HCT116 (cell line): ENCODE data around the gene GSG1L. TPM values are rescaled to one million over a fixed set of nuclear protein-coding genes. Genes with fewer than 3 reads are reported as not detected.

Experiments
- ATAC-seq: fragments of 200-7000 bp; cut with Tn5 transposase; 2 replicates; pipeline ENCODE4 v1.9.1; 2020; ENCODE audit warnings: mild to moderate bottlenecking, moderate library complexity
- BruUV-seq: library from RNA; stranded (reverse); fragments of 400-500 nt; replicated peaks from 2 replicates; lab custom pipeline; 2021; lab: Mats Ljungman, UMichigan
- CTCF ChIA-PET: fragments of 300-600 bp; sonication (Branson Sonifier 250); formaldehyde crosslinking; loops from one replicate; lab custom pipeline; 2021; ENCODE audit warnings: antibody characterized with exemption; lab: Charles Lee
- POLR2A ChIA-PET: fragments of 300-600, 350-600 bp; sonication (Branson Sonifier 250); formaldehyde crosslinking; loops from one replicate; lab custom pipeline; 2021; ENCODE audit warnings: antibody characterized with exemption; lab: Charles Lee
- RAD21 ChIA-PET, 2 experiments: fragments of 300-600 bp; sonication (Branson Sonifier 250); formaldehyde crosslinking; loops; one replicate each; lab custom pipeline; 2023; ENCODE audit warnings: low total read pairs in 2 of 2; ENCODE audit not compliant: uncharacterized antibody in 2 of 2, unreplicated experiment in 2 of 2, low non-redundant PET in 1 of 2; lab: Charles Lee
- DNase-seq: peaks from one replicate; pipeline ENCODE4 v3.0.0-alpha.2; 2010; ENCODE audit warnings: low read depth, low spot score
- H2AFZ ChIP-seq: fragments of 200-600 bp; shearing (Covaris generic), sonication (generic); 2 replicates; pipeline ENCODE4 v1.6.1; 2017; ENCODE audit warnings: low read depth, mixed run types, mixed read lengths, antibody characterized with exemption, low read length; ENCODE audit not compliant: poor library complexity, severe bottlenecking
- H3K27ac ChIP-seq: 2 replicates; pipeline ENCODE4 v1.5.1; 2012; ENCODE audit warnings: low read depth, low read length
- H3K27me3 ChIP-seq: fragments of 200-600 bp; sonication (generic); 2 replicates; pipeline ENCODE4 v1.6.1; 2016; ENCODE audit warnings: mixed run types, low read length, mixed read lengths; ENCODE audit not compliant: insufficient read depth
- H3K36me3 ChIP-seq, 2 experiments: fragments of 200-500 bp in 1 of 2; fragments of 200-600 bp in 1 of 2; sonication (Bioruptor generic) in 1 of 2; sonication (generic) in 1 of 2; 2 replicates each; pipeline versions ENCODE4 v1.5.1 to v1.6.1; 2014 to 2016; ENCODE audit warnings: low read length in 2 of 2, inconsistent platforms in 1 of 2, mixed read lengths in 1 of 2, mixed run types in 1 of 2; ENCODE audit not compliant: insufficient read depth in 2 of 2, control insufficient read depth in 1 of 2
- H3K4me1 ChIP-seq, 2 experiments: fragments of 200-600 bp in 1 of 2; sonication (generic) in 1 of 2; 2 replicates each; pipeline versions ENCODE4 v1.5.1 to v1.6.1; 2012 to 2017; ENCODE audit warnings: low read length in 2 of 2, inconsistent platforms in 1 of 2, mild to moderate bottlenecking in 1 of 2, mixed read lengths in 1 of 2, mixed run types in 1 of 2, moderate library complexity in 1 of 2; ENCODE audit not compliant: insufficient read depth in 2 of 2, control insufficient read depth in 1 of 2
- H3K4me2 ChIP-seq: fragments of 200-600 bp; sonication (generic); 2 replicates; pipeline ENCODE4 v1.6.1; 2017; ENCODE audit warnings: mixed run types, low read length, mixed read lengths
- H3K4me3 ChIP-seq, 2 experiments: fragments of 200-600 bp in 1 of 2; sonication (generic) in 1 of 2; replicated peaks in 1 of 2; 2 replicates each; pipeline ENCODE4 v1.5.1; 2011 to 2016; ENCODE audit warnings: low read length in 2 of 2, control low read depth in 1 of 2, low read depth in 1 of 2, mild to moderate bottlenecking in 1 of 2, mixed read lengths in 1 of 2, mixed run types in 1 of 2
- H3K79me2 ChIP-seq: fragments of 200-600 bp; sonication (generic); 2 replicates; pipeline ENCODE4 v1.6.1; 2017; ENCODE audit warnings: mild to moderate bottlenecking, mixed run types, low read length, moderate library complexity, mixed read lengths; ENCODE audit not compliant: insufficient read depth
- H3K9ac ChIP-seq: fragments of 200-600 bp; sonication (generic); 2 replicates; pipeline ENCODE4 v1.6.1; 2016; ENCODE audit warnings: low read length, mixed read lengths
- H3K9me2 ChIP-seq: fragments of 200-600 bp; sonication (generic), shearing (Covaris generic); 2 replicates; pipeline ENCODE4 v1.6.1; 2017; ENCODE audit warnings: mixed run types, mild to moderate bottlenecking, moderate library complexity; ENCODE audit not compliant: insufficient read depth
- H3K9me3 ChIP-seq, 2 experiments: fragments of 200-500 bp in 1 of 2; fragments of 200-600 bp in 1 of 2; sonication (Bioruptor generic) in 1 of 2; sonication (generic) in 1 of 2; 2 replicates each; pipeline ENCODE4 v1.6.1; 2014 to 2017; ENCODE audit warnings: low read length in 2 of 2, mixed read lengths in 2 of 2, inconsistent platforms in 1 of 2, low read depth in 1 of 2, mild to moderate bottlenecking in 1 of 2, mixed run types in 1 of 2, moderate library complexity in 1 of 2; ENCODE audit not compliant: control insufficient read depth in 1 of 2, insufficient read depth in 1 of 2
- H4K20me1 ChIP-seq: fragments of 200-600 bp; sonication (generic), shearing (Covaris generic); 2 replicates; pipeline ENCODE4 v1.6.1; 2017; ENCODE audit warnings: mixed run types, mild to moderate bottlenecking, moderate library complexity; ENCODE audit not compliant: insufficient read depth
- CBX3 ChIP-seq: IDR thresholded peaks from 2 replicates; pipeline ENCODE4 v1.6.1; 2012; ENCODE audit warnings: low read depth
- EZH2phosphoT487 ChIP-seq: fragments of 200-600 bp; IDR thresholded peaks from 2 replicates; pipeline ENCODE4 v1.6.1; 2018; ENCODE audit warnings: antibody characterized with exemption, borderline replicate concordance
- POLR2A ChIP-seq: IDR thresholded peaks from 2 replicates; pipeline ENCODE4 v1.7.0; 2011; ENCODE audit warnings: borderline replicate concordance; ENCODE audit not compliant: insufficient read depth, insufficient read length; ENCODE audit errors: extremely low read depth
- POLR2AphosphoS5 ChIP-seq: IDR thresholded peaks from 2 replicates; pipeline ENCODE4 v1.6.1; 2011; ENCODE audit warnings: mild to moderate bottlenecking, low read depth, low read length, moderate library complexity
- REST ChIP-seq: IDR thresholded peaks from 2 replicates; pipeline ENCODE4 v1.6.1; 2012; ENCODE audit warnings: low read depth
- SRF ChIP-seq: IDR thresholded peaks from 2 replicates; pipeline ENCODE4 v1.6.1; 2012; ENCODE audit warnings: low read depth
- TCF7L2 ChIP-seq: IDR thresholded peaks from 2 replicates; pipeline ENCODE4 v1.7.0; 2011; ENCODE audit warnings: borderline replicate concordance, inconsistent platforms; ENCODE audit not compliant: insufficient read depth, insufficient read length; ENCODE audit errors: extremely low read depth
- ZFX ChIP-seq: fragments of 450-650 bp; IDR thresholded peaks from 2 replicates; pipeline ENCODE4 v1.6.1; 2017
- intact Hi-C: fragments of 100-400 bp; cut with micrococcal nuclease; formaldehyde crosslinking; loops from 2 replicates; pipeline ENCODE4 v1.10.0; 2022
- total RNA-seq: library from RNA; stranded (reverse); gene quantifications from one replicate; pipeline ENCODE4 v1.2.1, GENCODE V29; 2021; ENCODE audit not compliant: unreplicated experiment

Gene GSG1L
- total RNA-seq, 1 experiment from 2014 or later: not detected

GRCh38 chr16:27917949-27918348 is 145.6 kb downstream of the GSG1L start:
- CTCF ChIA-PET: no interaction called here
- no peak for TF ChIP-seq REST
- TF ChIP-seq POLR2AphosphoS5: no peak
- no peak for TF ChIP-seq TCF7L2
- TF ChIP-seq ZFX: no peak
- no peak for TF ChIP-seq CBX3
- TF ChIP-seq SRF: no peak
- no peak for TF ChIP-seq POLR2A
- TF ChIP-seq EZH2phosphoT487: no peak
- TF ChIP-seq, all 23 proteins: peak for 0
- ATAC-seq: no peak

More at GRCh38 chr16:27917949-27918348, 145.6 kb downstream of the GSG1L start:
- Histone ChIP-seq H3K4me1 (peaks cover 3 to 13% of the 10 kb centered on the region in 2 experiments; a peak in 2 of 4 replicates), H4K20me1 (no peaks in the 10 kb centered on the region), H3K36me3 (no peaks in the 10 kb centered on the region), H3K9ac (no peak overlapping the region), H3K4me2 (no peak overlapping the region), H3K79me2 (no peaks in the 10 kb centered on the region), H3K9me3 (no peaks in the 10 kb centered on the region), H3K4me3 (no peak overlapping the region), H3K27me3 (peaks cover 46% of the 10 kb centered on the region), H3K27ac (no peak overlapping the region), H2AFZ (no peak overlapping the region), H3K9me2 (no peaks in the 10 kb centered on the region)
- ChIA-PET POLR2A (no interaction called here), RAD21 (no interaction called here)
- intact Hi-C loops: loop anchor here (10.0 kb wide), 1 partner anchor 123 kb away; no protein-coding TSS in a partner anchor
- no peak for DNase-seq
- BruUV-seq: no TSS peak
